GM18507 (cell line): ENCODE data around the gene KRTAP10-10.
"Not testable (repeated sequence)": the region's sequence is repeated elsewhere in the genome, so short reads cannot be mapped to it uniquely, and the experiment has no call there.

ENCODE experiments used
- DNase-seq: peaks from one replicate; pipeline ENCODE4 v3.0.0; 2011; ENCODE audit warnings: low read depth; ENCODE audit not compliant: insufficient read length; ENCODE audit errors: extremely low spot score
- FAIRE-seq: peaks from 2 replicates; lab custom pipeline; 2011; peaks lifted over from hg19 to GRCh38; lab: Jason Lieb, UNC

Gene KRTAP10-10

GRCh38 chr21:44666401-44667320 is 29.5 kb downstream of the KRTAP10-10 start, which contains the start of gene KRTAP12-2:
KRTAP12-2 (minus strand) TSS chr21:44666927; CDS start chr21:44666886, 41 bp downstream.
- no peak for DNase-seq
- FAIRE-seq, result no peak

GRCh38 chr21:44667612-44668011 is 30.5 kb downstream of the KRTAP10-10 start:
- FAIRE-seq (no peak), DNase-seq (no peak)

- DNase-seq (no peak), FAIRE-seq (no peak)
Observed at GRCh38 chr21:44670642-44671432, 33.7 kb downstream of the KRTAP10-10 start.

- FAIRE-seq, result no peak
- no peak for DNase-seq
Observed at GRCh38 chr21:44671911-44672310, 34.8 kb downstream of the KRTAP10-10 start.

GRCh38 chr21:44677881-44678280 is 40.7 kb downstream of the KRTAP10-10 start:
- FAIRE-seq (no peak), DNase-seq (no peak)

GRCh38 chr21:44681152-44681551 is 44.0 kb downstream of the KRTAP10-10 start:
- no peak for FAIRE-seq
- DNase-seq, result no peak

- FAIRE-seq, result no peak
- DNase-seq, result no peak
Observed at GRCh38 chr21:44681861-44682579, 44.9 kb downstream of the KRTAP10-10 start, which contains the start of gene KRTAP12-1. KRTAP12-1 (minus strand) TSS chr21:44682163; CDS start chr21:44682123, 40 bp downstream.

- no peak for DNase-seq
- no peak for FAIRE-seq
Observed at GRCh38 chr21:44682580-44683151, 45.5 kb downstream of the KRTAP10-10 start.

GRCh38 chr21:44684077-44684476 is 46.9 kb downstream of the KRTAP10-10 start:
- FAIRE-seq, result no peak
- no peak for DNase-seq

- DNase-seq (no peak), FAIRE-seq (no peak)
Observed at GRCh38 chr21:44684483-44684882, 47.3 kb downstream of the KRTAP10-10 start.

- not testable (repeated sequence) for FAIRE-seq, DNase-seq
Observed at GRCh38 chr21:44685050-44685449, 47.9 kb downstream of the KRTAP10-10 start.

GRCh38 chr21:44686000-44686781 is 49.0 kb downstream of the KRTAP10-10 start:
- DNase-seq (no peak), FAIRE-seq (no peak)

GRCh38 chr21:44686843-44687561 is 49.8 kb downstream of the KRTAP10-10 start:
- no peak for FAIRE-seq
- no peak for DNase-seq

- FAIRE-seq, result no peak
Observed at GRCh38 chr21:44687671-44688070, 50.5 kb downstream of the KRTAP10-10 start.

More at GRCh38 chr21:44687671-44688070, 50.5 kb downstream of the KRTAP10-10 start:
- DNase-seq, result no peak
